Renal pelvis (tissue), 4 donors: ENCODE results near the gene MAGI2. TPM values are rescaled to one million over a fixed set of nuclear protein-coding genes. Genes with fewer than 3 reads are reported as not detected.
A peak's percentile ranks its signal among the peaks of the same experiment; 100 is the strongest.
"Not testable (repeated sequence)": the region's sequence is repeated elsewhere in the genome, so short reads cannot be mapped to it uniquely, and the experiment has no call there.

Experiments
- DNase-seq: peaks from one replicate; pipeline ENCODE4 v3.0.0-alpha.2; 2013
- polyA plus RNA-seq, 3 donors: library from polyadenylated mRNA; unstranded; fragments of 120-200 nt; gene quantifications; one replicate each; pipeline ENCODE4 v1.2.1, GENCODE V29; 2013; ENCODE audit not compliant: insufficient read length in 3 of 3

The MAGI2 gene
- polyA plus RNA-seq, 3 donors = 33.9 to 41.0 (median 34.3) TPM

DNA sequence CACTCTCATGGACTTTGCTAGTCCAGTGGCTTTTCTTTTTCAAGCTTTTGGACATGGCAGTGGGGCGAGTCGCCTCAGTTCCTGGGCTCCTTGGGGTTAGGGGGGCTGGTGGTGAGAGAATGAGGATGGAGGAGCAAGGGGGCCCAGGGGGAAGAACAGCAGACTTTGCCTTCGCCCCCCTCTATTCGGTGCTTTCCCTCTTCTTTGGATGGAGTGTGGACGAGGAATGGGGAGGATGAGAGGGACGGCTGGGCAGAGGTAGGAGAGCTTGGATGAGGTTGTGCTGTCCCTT, 255 bp downstream of the MAGI2 start:
- no peak for DNase-seq

GRCh38 chr7:79452495-79453265, 787 bp downstream of the MAGI2 start:
- DNase-seq = peak; percentile 16

DNA sequence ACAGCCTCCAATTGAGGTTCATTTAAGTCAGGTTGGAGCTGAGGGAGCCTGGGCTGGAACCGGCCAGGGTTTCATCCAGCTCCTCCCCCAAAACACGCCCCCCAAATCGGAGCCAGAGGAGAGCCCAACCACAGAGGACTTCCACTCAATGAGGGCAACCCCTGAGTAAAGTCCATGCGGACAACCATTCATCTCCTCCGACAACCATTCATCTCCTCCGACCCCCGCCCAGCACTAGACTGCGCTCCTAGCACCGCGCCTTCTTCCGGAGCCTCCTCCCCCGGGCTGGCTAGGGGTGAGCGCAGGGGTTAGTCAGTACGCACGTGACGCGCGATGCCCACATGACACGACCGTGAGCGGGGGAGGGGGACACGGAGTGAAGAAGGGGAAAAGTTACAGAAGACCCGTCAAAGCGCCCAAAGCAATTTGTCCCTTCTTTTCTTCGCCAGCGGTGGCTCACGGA, 1.4 kb downstream of the MAGI2 start:
- DNase-seq = peak; percentile 76

DNA sequence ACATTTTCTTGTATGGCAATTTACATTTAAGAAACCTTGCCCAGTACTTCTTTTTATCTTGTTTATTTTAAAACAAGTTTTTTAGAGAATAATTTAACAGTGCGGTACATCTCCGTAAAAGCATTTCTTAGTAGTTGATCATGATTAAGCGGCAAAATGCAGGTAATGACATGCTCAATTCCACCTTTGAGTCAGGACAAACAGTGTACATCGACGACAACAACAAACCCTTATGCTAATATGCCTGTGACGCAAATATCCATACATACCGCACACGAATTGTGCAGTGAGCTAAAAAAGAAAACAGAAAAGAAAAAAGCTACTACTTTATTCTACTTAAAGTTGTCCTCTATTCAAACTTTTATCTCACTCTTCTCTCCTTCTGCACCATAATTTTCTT, 1.9 kb downstream of the MAGI2 start:
- no peak for DNase-seq

DNA sequence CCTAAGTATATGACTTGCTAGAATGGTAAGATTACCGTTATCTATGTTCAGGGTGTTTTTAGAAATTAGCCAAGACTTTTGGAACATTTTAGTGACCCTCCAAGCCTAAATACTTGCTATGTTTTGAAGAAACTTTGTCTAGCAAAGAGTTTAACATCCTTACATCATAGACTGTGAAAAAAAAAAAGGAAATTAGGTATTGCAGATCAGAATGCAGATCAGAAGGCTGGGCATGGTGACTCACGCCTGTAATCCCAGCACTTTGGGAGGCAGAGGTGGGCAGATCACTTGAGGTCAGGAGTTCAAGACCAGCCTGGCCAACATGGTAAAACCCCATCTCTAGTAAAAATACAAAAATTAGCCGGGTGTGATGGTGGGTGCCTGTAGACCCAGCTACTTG, 10.7 kb downstream of the MAGI2 start:
- not testable (repeated sequence) for DNase-seq

DNA sequence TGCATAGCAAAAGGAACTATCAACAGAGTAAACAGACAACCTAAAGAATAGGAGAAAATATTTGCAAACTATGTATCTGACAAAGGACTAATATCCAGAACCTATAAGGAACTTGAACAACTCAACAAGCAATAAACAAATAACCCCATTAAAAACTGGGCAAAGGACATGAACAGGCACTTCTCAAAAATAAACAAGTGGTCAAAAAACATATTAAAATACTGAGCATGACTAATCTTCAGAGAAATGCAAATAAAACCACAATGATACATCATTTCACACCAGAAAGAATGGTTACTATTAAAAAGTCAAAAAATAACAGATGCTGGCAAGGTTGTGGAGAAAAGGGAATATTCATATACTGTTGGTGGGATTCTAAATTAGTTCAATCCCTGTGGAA, 17.1 kb downstream of the MAGI2 start:
- DNase-seq = no peak

- DNase-seq = no peak
Observed at GRCh38 chr7:79434867-79435266, 18.6 kb downstream of the MAGI2 start.

DNA sequence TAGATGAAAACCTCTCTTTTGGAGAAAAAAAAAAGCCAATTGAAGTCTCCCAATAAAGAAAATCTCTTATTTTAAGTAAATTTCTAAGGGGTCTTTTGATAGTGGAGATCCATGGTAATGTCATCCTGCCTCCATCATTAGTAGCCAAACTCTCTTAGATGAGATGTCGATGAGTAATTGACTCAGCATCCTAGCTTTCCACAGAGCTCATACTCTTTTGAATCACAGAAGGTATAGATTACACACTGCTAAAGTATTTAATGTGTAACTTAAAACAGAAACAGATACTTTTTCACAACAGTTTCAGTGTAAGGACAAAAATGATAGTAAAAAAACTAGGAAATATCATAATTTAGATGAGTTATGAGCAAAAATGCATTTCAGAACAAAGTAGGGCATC, 19.4 kb downstream of the MAGI2 start:
- DNase-seq = no peak

DNA sequence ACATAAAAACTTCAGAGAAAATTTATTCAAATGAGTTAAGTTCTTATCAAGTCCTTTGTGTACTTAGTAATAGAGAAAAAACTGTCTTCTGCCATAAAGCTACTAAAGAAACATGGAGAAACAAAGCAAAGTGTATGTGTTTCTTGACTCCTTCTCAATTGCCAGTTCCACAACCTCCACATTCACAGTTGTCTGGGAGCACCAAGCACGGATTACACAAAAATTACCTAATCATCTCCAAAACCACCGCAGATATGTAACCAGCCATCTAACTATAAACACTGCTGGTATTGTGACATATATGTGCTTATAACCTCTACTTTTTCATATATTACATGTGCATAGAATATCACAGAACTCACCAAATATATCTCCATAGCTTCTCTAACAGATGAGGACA, 23.1 kb downstream of the MAGI2 start:
- no peak for DNase-seq

DNA sequence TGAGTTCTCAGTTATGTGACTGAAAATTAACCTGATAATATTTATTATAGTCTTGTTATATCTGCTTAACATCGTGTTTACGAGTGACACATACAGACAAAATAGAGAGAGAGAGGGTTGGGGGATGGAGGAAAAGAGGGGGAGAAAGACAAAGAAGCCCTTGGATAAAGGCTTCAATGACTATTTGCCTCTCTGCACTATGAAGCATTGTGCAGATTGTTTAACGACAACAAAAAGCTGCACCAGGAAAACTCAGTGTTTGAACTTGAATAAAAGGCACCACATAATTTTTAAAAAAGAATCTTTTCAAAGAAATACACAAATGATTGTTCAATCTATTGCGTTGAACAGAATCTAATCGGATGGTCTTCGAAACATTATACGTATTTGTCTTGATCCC, 27.8 kb downstream of the MAGI2 start:
- no peak for DNase-seq

DNA sequence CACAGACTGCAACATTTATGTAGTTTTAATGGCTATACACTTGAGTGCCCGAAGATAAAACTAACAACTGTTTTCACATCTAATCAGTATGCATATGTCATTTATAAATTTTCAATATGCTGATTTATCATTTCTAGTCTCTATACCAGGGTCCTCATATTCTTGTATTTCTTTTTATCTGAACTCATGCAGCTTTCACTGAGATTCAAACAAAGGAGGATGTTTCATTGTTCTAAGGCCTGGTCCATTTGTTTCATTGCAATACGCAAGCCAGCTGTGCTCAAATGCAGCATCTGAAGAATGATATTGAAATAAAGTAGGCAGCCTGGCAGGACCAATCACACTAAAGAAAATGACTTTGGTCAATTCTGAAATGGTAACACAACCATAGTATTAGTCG, 31.7 kb downstream of the MAGI2 start:
- DNase-seq = no peak

DNA sequence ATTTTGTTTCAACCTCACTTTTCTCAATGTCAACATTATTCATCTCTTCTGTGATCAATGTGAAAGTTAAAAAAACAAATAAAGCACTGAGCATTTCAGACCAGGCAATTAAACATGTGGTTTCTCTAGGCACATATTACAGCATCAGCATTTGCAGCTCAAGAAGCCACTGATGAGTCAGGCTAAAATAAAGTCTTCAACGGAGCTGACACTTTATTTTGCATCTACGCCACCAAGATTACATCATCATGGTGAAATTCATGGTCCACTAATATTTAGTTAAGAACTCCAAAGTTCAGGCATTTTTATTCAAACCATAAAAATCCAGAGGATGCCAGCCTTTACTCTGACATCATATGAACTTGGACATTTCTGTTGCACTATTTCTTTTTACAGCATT, 33.0 kb downstream of the MAGI2 start:
- no peak for DNase-seq

GRCh38 chr7:79414910-79415309, 38.6 kb downstream of the MAGI2 start:
- no peak for DNase-seq

DNA sequence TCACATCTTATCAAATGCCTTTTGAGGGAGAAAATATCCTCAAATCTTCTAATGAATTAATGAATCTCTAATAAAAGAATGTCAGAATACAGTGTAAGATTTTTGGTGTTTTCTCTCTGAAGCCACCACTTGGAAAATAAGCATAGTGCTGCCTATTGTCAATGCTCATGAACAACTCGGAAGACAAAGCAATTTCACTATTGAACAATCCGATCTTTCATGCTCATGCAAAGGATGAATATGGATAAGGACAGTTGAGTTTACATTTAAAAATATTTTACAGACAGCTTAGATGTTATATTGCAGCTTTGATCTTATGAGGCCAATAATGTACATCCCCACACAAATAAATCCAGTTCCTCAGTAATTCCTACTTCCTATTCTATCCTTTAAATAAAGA, 40.6 kb downstream of the MAGI2 start:
- DNase-seq = no peak

DNA sequence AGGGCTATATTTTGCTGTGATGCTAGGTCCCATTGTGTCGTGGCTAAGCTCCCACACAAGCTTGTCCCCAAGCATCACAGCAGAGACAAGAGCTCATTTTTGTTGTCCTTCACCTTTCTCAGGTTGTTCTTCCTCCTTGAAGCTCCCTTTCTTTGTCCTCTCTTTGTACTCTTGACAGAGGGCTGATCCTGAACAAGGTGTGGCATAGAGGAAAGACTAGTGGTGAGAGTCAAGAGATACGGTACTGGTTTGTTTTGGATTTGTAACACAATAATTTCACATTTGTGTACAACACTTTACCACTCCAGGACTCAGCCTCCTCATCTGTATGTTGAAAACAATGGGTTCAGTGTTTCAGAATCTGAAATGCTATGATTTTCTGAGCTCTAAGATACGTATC, 41.0 kb downstream of the MAGI2 start:
- no peak for DNase-seq

GRCh38 chr7:79410345-79410744, 43.1 kb downstream of the MAGI2 start:
- DNase-seq = no peak

- no peak for DNase-seq
Observed at GRCh38 chr7:79407351-79407750, 46.1 kb downstream of the MAGI2 start.

GRCh38 chr7:79406371-79406770, 47.1 kb downstream of the MAGI2 start:
- DNase-seq = no peak

GRCh38 chr7:79405368-79405767, 48.1 kb downstream of the MAGI2 start:
- no peak for DNase-seq

- no peak for DNase-seq
Observed at GRCh38 chr7:79403879-79404278, 49.6 kb downstream of the MAGI2 start.

GRCh38 chr7:79403451-79403850, 50.0 kb downstream of the MAGI2 start:
- no peak for DNase-seq

GRCh38 chr7:79401254-79401653, 52.2 kb downstream of the MAGI2 start:
- DNase-seq = peak; percentile 27

DNA sequence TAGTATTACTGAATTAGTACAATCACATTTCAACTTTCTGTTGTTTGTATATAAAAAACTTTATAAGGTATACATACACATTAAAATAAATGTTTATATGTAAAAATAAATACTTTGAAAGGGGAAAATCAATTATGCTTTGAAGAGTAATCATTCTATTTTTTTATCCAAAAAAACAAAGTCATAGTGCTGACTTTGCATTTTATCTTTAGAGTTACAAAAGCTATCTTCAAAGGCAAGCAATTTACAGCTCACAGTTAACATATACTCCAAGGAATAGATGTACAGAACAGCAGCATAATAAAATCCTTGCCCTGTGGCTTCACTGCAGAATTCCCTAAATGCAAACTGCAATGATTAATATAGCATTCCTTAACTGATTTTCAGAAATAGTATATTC, 53.2 kb downstream of the MAGI2 start:
- no peak for DNase-seq

GRCh38 chr7:79398138-79398749, 55.2 kb downstream of the MAGI2 start:
- no peak for DNase-seq
